ENCODE results near the gene USP17L29. TPM values are rescaled to one million over a fixed set of nuclear protein-coding genes. Genes with fewer than 3 reads are reported as not detected.
"Not testable (repeated sequence)": the region's sequence is repeated elsewhere in the genome, so short reads cannot be mapped to it uniquely, and the experiment has no call there.

USP17L29 gene
- total RNA-seq, 4 donors from 2014 or later = not detected

- not testable (repeated sequence) for H3K4me1 ChIP-seq, H3K36me3 ChIP-seq, H3K27me3 ChIP-seq, H3K9me3 ChIP-seq, H3K27ac ChIP-seq
- TF ChIP-seq CTCF (IDR thresholded peaks at IDR 0.05) = peak in 4 of 6 experiments; percentile 42 to 65 (median 54)
- peak overlapping the region; percentile 17 to 50 (median 38) for H3K4me3 ChIP-seq
- peak; percentile 32 to 82 (median 48) for DNase-seq
Measured at GRCh38 chr4:9381012-9381534, 27.6 kb downstream of the USP17L29 start.

GRCh38 chr4:9384126-9384525 lies 30.7 kb downstream of the USP17L29 start:
- DNase-seq = no peak
- no peak for TF ChIP-seq CTCF (IDR thresholded peaks at IDR 0.05)
- no peak for TF ChIP-seq POLR2A (IDR thresholded peaks at IDR 0.05)
- H3K4me3 ChIP-seq = no peak overlapping the region

GRCh38 chr4:9389001-9389400 lies 35.6 kb downstream of the USP17L29 start:
- H3K27me3 ChIP-seq, H3K27ac ChIP-seq, H3K4me3 ChIP-seq, H3K4me1 ChIP-seq, DNase-seq, H3K36me3 ChIP-seq, H3K9me3 ChIP-seq: not testable (repeated sequence)

More at GRCh38 chr4:9384126-9384525, 30.7 kb downstream of the USP17L29 start:
- Histone ChIP-seq H3K27ac (no peak overlapping the region), H3K27me3 (no peaks in the 10 kb centered on the region), H3K4me1 (no peaks in the 10 kb centered on the region), H3K36me3 (no peaks in the 10 kb centered on the region), H3K9me3 (no peaks in the 10 kb centered on the region)

Other genes starting within 250 kb of the USP17L29 start
- gene FAM90A26, start 183.2 kb upstream of the USP17L29 start, total RNA-seq = not detected
- not detected for gene USP17L10, start 143.0 kb upstream of the USP17L29 start, total RNA-seq
- not detected for gene USP17L11, start 138.2 kb upstream of the USP17L29 start, total RNA-seq
- gene USP17L12, start 133.5 kb upstream of the USP17L29 start, total RNA-seq = not detected
- not detected for gene USP17L13, start 128.7 kb upstream of the USP17L29 start, total RNA-seq
- gene USP17L15, start 119.3 kb upstream of the USP17L29 start, total RNA-seq = not detected
- gene USP17L17, start 109.8 kb upstream of the USP17L29 start, total RNA-seq = not detected
- gene USP17L18, start 105.0 kb upstream of the USP17L29 start, total RNA-seq = not detected
- not detected for gene USP17L19, start 100.3 kb upstream of the USP17L29 start, total RNA-seq
- gene USP17L20, start 95.5 kb upstream of the USP17L29 start, total RNA-seq = not detected
- not detected for gene USP17L21, start 90.8 kb upstream of the USP17L29 start, total RNA-seq
- gene USP17L22, start 86.0 kb upstream of the USP17L29 start, total RNA-seq = not detected
- not detected for gene USP17L24, start 28.5 kb upstream of the USP17L29 start, total RNA-seq
- not detected for gene USP17L25, start 23.7 kb upstream of the USP17L29 start, total RNA-seq
- not detected for gene USP17L26, start 19.0 kb upstream of the USP17L29 start, total RNA-seq
- gene USP17L5, start 14.2 kb upstream of the USP17L29 start, total RNA-seq = not detected
- not detected for gene USP17L27, start 9.5 kb upstream of the USP17L29 start, total RNA-seq
- not detected for gene USP17L28, start 4.7 kb upstream of the USP17L29 start, total RNA-seq
- gene USP17L30, start 9.5 kb downstream of the USP17L29 start, total RNA-seq = not detected
- not detected for gene DEFB131A, start 90.8 kb downstream of the USP17L29 start, total RNA-seq